ENCODE results near the gene PTCD1. TPM values are rescaled to one million over a fixed set of nuclear protein-coding genes. Genes with fewer than 3 reads are reported as not detected.

PTCD1 gene
- total RNA-seq, 1 experiment from 2014 or later = 15.0 TPM

- ChIA-PET CTCF (no interaction called here), POLR2A (no interaction called here)
- Histone ChIP-seq H3K36me3 (ENCODE audit: control insufficient read depth, insufficient read depth, low read length) (peaks cover 11% of the 10 kb centered on the region), H3K27ac (ENCODE audit: low read length) (no peak overlapping the region), H3K27me3 (ENCODE audit: control insufficient read depth, insufficient read depth, low read length) (no peaks in the 10 kb centered on the region), H3K9me3 (ENCODE audit: control insufficient read depth, insufficient read depth, low read depth, low read length) (no peaks in the 10 kb centered on the region), H3K4me3 (ENCODE audit: low read depth in 2 of 2, low read length in 2 of 2) (no peak overlapping the region), H3K4me1 (ENCODE audit: control insufficient read depth, insufficient read depth, low read length) (no peaks in the 10 kb centered on the region)
- in situ Hi-C loops (cut with HindIII; ENCODE audit: low pct_unique_long_range_greater_than_20kb, low sequenced_read_pairs) = no loop called here
- intact Hi-C loops (cut with micrococcal nuclease; ENCODE audit: unreplicated experiment) = no loop called here
- TF ChIP-seq SIN3A (IDR thresholded peaks at IDR 0.05; ENCODE audit: borderline replicate concordance, insufficient read depth, low read depth, low read length) (no peak), POLR2AphosphoS5 (IDR thresholded peaks at IDR 0.05; ENCODE audit: low read depth, low read length) (no peak)
- no TSS peak for BruUV-seq (replicated peaks)
- ATAC-seq (no peak), DNase-seq (ENCODE audit: low read depth, low spot score) (no peak)
These were observed 18.4 kb downstream of the PTCD1 start for GRCh38 chr7:99420213-99420612.

- no TSS peak for BruUV-seq (replicated peaks)
- TF ChIP-seq REST (IDR thresholded peaks at IDR 0.05; ENCODE audit: insufficient read depth in 1 of 2, low read depth in 2 of 2, low read length in 1 of 2) = peak in 1 of 2 experiments; percentile 28; a peak in 1 of 4 replicates
- TF ChIP-seq SIN3A (IDR thresholded peaks at IDR 0.05; ENCODE audit: borderline replicate concordance, insufficient read depth, low read depth, low read length) = no peak
- TF ChIP-seq CTCF (IDR thresholded peaks at IDR 0.05) = no peak
- no peak for TF ChIP-seq POLR2AphosphoS5 (IDR thresholded peaks at IDR 0.05; ENCODE audit: low read depth, low read length)
- in situ Hi-C loops (cut with HindIII; ENCODE audit: low pct_unique_long_range_greater_than_20kb, low sequenced_read_pairs) = no loop called here
- ATAC-seq (peak; percentile 21; the same call in 1 of the 2 replicates), DNase-seq (ENCODE audit: low read depth, low spot score) (no peak)
- Histone ChIP-seq H3K4me3 (ENCODE audit: low read depth in 2 of 2, low read length in 2 of 2) (no peak overlapping the region), H3K27me3 (ENCODE audit: control insufficient read depth, insufficient read depth, low read length) (no peaks in the 10 kb centered on the region), H3K4me1 (ENCODE audit: control insufficient read depth, insufficient read depth, low read length) (no peaks in the 10 kb centered on the region), H3K9me3 (ENCODE audit: control insufficient read depth, insufficient read depth, low read depth, low read length) (no peaks in the 10 kb centered on the region), H3K27ac (ENCODE audit: low read length) (no peak overlapping the region), H3K36me3 (ENCODE audit: control insufficient read depth, insufficient read depth, low read length) (peaks cover 7% of the 10 kb centered on the region)
- intact Hi-C loops (cut with micrococcal nuclease; ENCODE audit: unreplicated experiment) = no loop called here
- ChIA-PET POLR2A (interaction anchor here (0.6 kb wide), 1 partner anchor 430 kb away, joined by 3 read pairs; no protein-coding TSS in a partner anchor), CTCF (no interaction called here)
These were observed 19.1 kb downstream of the PTCD1 start for GRCh38 chr7:99419323-99420021.

GRCh38 chr7:99418260-99418659 is 20.3 kb downstream of the PTCD1 start:
- in situ Hi-C loops (cut with HindIII; ENCODE audit: low pct_unique_long_range_greater_than_20kb, low sequenced_read_pairs) = no loop called here
- CTCF ChIA-PET = no interaction called here
- peaks cover 7% of the 10 kb centered on the region for H3K36me3 ChIP-seq (ENCODE audit: control insufficient read depth, insufficient read depth, low read length)

More at GRCh38 chr7:99418260-99418659, 20.3 kb downstream of the PTCD1 start:
- POLR2A ChIA-PET = no interaction called here
- Histone ChIP-seq H3K27ac (ENCODE audit: low read length) (no peak overlapping the region), H3K9me3 (ENCODE audit: control insufficient read depth, insufficient read depth, low read depth, low read length) (no peaks in the 10 kb centered on the region), H3K4me1 (ENCODE audit: control insufficient read depth, insufficient read depth, low read length) (no peaks in the 10 kb centered on the region), H3K27me3 (ENCODE audit: control insufficient read depth, insufficient read depth, low read length) (no peaks in the 10 kb centered on the region), H3K4me3 (ENCODE audit: low read depth in 2 of 2, low read length in 2 of 2) (no peak overlapping the region)
- 0 out of 2 replicates have a peak, but pooled peaks have one; percentile 42 for ATAC-seq
- intact Hi-C loops (cut with micrococcal nuclease; ENCODE audit: unreplicated experiment) = no loop called here
- no TSS peak for BruUV-seq (replicated peaks)
- no peak for TF ChIP-seq SIN3A (IDR thresholded peaks at IDR 0.05; ENCODE audit: borderline replicate concordance, insufficient read depth, low read depth, low read length)
- 0 out of 2 replicates have a peak, but pooled peaks have one; percentile 14 for TF ChIP-seq POLR2AphosphoS5 (IDR thresholded peaks at IDR 0.05; ENCODE audit: low read depth, low read length)
- no peak for DNase-seq (ENCODE audit: low read depth, low spot score)

Measured in Panc1 (cell line).